GM10847 (cell line): ENCODE results near the gene NTNG1.

Source experiments
- POLR2A ChIP-seq: IDR thresholded peaks from 2 replicates; pipeline ENCODE4 v1.6.1; 2011; ENCODE audit not compliant: insufficient read length; ENCODE audit errors: extremely low read depth

The NTNG1 gene

GRCh38 chr1:107175102-107175909 lies 34.5 kb downstream of the NTNG1 start:
- no peak for TF ChIP-seq POLR2A

GRCh38 chr1:107181253-107181969 lies 40.6 kb downstream of the NTNG1 start:
- TF ChIP-seq POLR2A = no peak

- no peak for TF ChIP-seq POLR2A
Measured at GRCh38 chr1:107183011-107183410, 42.2 kb downstream of the NTNG1 start.

- TF ChIP-seq POLR2A = no peak
Measured at GRCh38 chr1:107184888-107185287, 44.0 kb downstream of the NTNG1 start.

- TF ChIP-seq POLR2A = no peak
Measured at GRCh38 chr1:107187399-107187798, 46.6 kb downstream of the NTNG1 start.

GRCh38 chr1:107188160-107188559 lies 47.3 kb downstream of the NTNG1 start:
- no peak for TF ChIP-seq POLR2A

- no peak for TF ChIP-seq POLR2A
Measured at GRCh38 chr1:107194380-107194779, 53.5 kb downstream of the NTNG1 start.

- no peak for TF ChIP-seq POLR2A
Measured at GRCh38 chr1:107195476-107195875, 54.6 kb downstream of the NTNG1 start.

GRCh38 chr1:107196973-107197562 lies 56.2 kb downstream of the NTNG1 start:
- TF ChIP-seq POLR2A = no peak

- no peak for TF ChIP-seq POLR2A
Measured at GRCh38 chr1:107198561-107198960, 57.7 kb downstream of the NTNG1 start.

- TF ChIP-seq POLR2A = no peak
Measured at GRCh38 chr1:107200631-107201030, 59.8 kb downstream of the NTNG1 start.

GRCh38 chr1:107202007-107202406 lies 61.2 kb downstream of the NTNG1 start:
- no peak for TF ChIP-seq POLR2A

GRCh38 chr1:107213225-107213624 lies 72.4 kb downstream of the NTNG1 start:
- TF ChIP-seq POLR2A = no peak

- TF ChIP-seq POLR2A = no peak
Measured at GRCh38 chr1:107220036-107220435, 79.2 kb downstream of the NTNG1 start.

GRCh38 chr1:107225706-107226105 lies 84.9 kb downstream of the NTNG1 start:
- no peak for TF ChIP-seq POLR2A

GRCh38 chr1:107228704-107229371 lies 88.0 kb downstream of the NTNG1 start:
- no peak for TF ChIP-seq POLR2A

GRCh38 chr1:107229711-107230110 lies 88.9 kb downstream of the NTNG1 start:
- TF ChIP-seq POLR2A = no peak
